Esophagus muscularis mucosa (tissue), 4 donors: Measurements from ENCODE around the gene NEUROD1. TPM values are rescaled to one million over a fixed set of nuclear protein-coding genes. Genes with fewer than 3 reads are reported as not detected.

Experiments used
- DNase-seq: peaks from one replicate; pipeline ENCODE4 v3.0.0-alpha.2; 2017; ENCODE audit errors: extremely low spot score
- H3K27ac ChIP-seq, 4 donors: fragments of 200-600 bp; sonication (generic); replicated peaks in 1 of 4; 1 replicate in 3 of 4; 2 replicates in 1 of 4; pipeline ENCODE4 v1.5.1; 2016 to 2019; ENCODE audit warnings: mild to moderate bottlenecking in 1 of 4
- H3K27me3 ChIP-seq, 4 donors: fragments of 200-600 bp; sonication (generic); one replicate each; pipeline versions ENCODE4 v1.5.1 to v1.6.0; 2016 to 2019
- H3K36me3 ChIP-seq, 4 donors: fragments of 200-600 bp; sonication (generic); one replicate each; pipeline ENCODE4 v1.5.1; 2016 to 2019
- H3K4me1 ChIP-seq, 4 donors: fragments of 200-600 bp; sonication (generic); one replicate each; pipeline ENCODE4 v1.5.1; 2016 to 2019
- H3K4me3 ChIP-seq, 4 donors: fragments of 200-600 bp; sonication (generic); 1 replicate in 2 of 4; 2 replicates in 2 of 4; pipeline ENCODE4 v1.5.1; 2016 to 2019; ENCODE audit warnings: mild to moderate bottlenecking in 4 of 4, moderate library complexity in 1 of 4
- H3K9me3 ChIP-seq, 4 donors: fragments of 200-600 bp; sonication (generic); 1 replicate in 3 of 4; 2 replicates in 1 of 4; pipeline ENCODE4 v1.5.1; 2016 to 2019
- EP300 ChIP-seq: sonication (generic); formaldehyde crosslinking; IDR thresholded peaks from one replicate; pipeline ENCODE4 v1.6.1; 2017; ENCODE audit warnings: antibody characterized with exemption
- POLR2A ChIP-seq: fragments of 450-650 bp; IDR thresholded peaks from one replicate; pipeline ENCODE4 v1.6.1; 2017; ENCODE audit warnings: antibody characterized with exemption, moderate library complexity, mild to moderate bottlenecking, low read depth
- POLR2AphosphoS5 ChIP-seq, 2 donors: sonication (generic); formaldehyde crosslinking; IDR thresholded peaks; one replicate each; pipeline ENCODE4 v1.6.1; 2017; ENCODE audit warnings: antibody characterized with exemption in 2 of 2
- WGBS: methylation state at CpG from one replicate; pipeline ENCODE4 v1.1.5; 2018; 5-methylcytosine and 5-hydroxymethylcytosine counted together
- intact Hi-C: fragments of 100-400 bp; cut with DNase I; formaldehyde crosslinking; loops from one replicate; pipeline ENCODE4 v1.15.1; 2023
- total RNA-seq, 4 donors: library from RNA; depleted of rRNA; stranded (reverse); fragments of >200 nt; gene quantifications; one replicate each; pipeline versions ENCODE4 v1.1.0 to v1.2.1, GENCODE V29; 2016
- TF ChIP-seq, protein P1 (sequence below), 3 experiments: fragments of 200-600 bp in 2 of 3; fragments of 450-650 bp in 1 of 3; sonication (generic) in 2 of 3; IDR thresholded peaks; one replicate each; pipeline ENCODE4 v1.5.1; 2017 to 2019; ENCODE audit warnings: antibody characterized with exemption in 3 of 3, mild to moderate bottlenecking in 2 of 3, moderate library complexity in 1 of 3

Gene NEUROD1
- total RNA-seq, 4 donors from 2014 or later = not detected

- DNase-seq = no peak
- TF ChIP-seq, protein P1, sequence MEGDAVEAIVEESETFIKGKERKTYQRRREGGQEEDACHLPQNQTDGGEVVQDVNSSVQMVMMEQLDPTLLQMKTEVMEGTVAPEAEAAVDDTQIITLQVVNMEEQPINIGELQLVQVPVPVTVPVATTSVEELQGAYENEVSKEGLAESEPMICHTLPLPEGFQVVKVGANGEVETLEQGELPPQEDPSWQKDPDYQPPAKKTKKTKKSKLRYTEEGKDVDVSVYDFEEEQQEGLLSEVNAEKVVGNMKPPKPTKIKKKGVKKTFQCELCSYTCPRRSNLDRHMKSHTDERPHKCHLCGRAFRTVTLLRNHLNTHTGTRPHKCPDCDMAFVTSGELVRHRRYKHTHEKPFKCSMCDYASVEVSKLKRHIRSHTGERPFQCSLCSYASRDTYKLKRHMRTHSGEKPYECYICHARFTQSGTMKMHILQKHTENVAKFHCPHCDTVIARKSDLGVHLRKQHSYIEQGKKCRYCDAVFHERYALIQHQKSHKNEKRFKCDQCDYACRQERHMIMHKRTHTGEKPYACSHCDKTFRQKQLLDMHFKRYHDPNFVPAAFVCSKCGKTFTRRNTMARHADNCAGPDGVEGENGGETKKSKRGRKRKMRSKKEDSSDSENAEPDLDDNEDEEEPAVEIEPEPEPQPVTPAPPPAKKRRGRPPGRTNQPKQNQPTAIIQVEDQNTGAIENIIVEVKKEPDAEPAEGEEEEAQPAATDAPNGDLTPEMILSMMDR (IDR thresholded peaks at IDR 0.05) = no peak
- TF ChIP-seq EP300 = no peak
- no peaks in the 10 kb centered on the region for H3K9me3 ChIP-seq
- no peaks in the 10 kb centered on the region for H3K4me1 ChIP-seq
- H3K36me3 ChIP-seq = no peaks in the 10 kb centered on the region
- intact Hi-C loops = no loop called here
- no peak overlapping the region for H3K4me3 ChIP-seq
- no peak overlapping the region for H3K27ac ChIP-seq
- H3K27me3 ChIP-seq = peaks cover 0 to 19% (median 3%) of the 10 kb centered on the region in 4 donors
These were observed 7.9 kb downstream of the NEUROD1 start for GRCh38 chr2:181672255-181673008.

GRCh38 chr2:181670632-181671031 lies 9.7 kb downstream of the NEUROD1 start:
- no peak for DNase-seq
- WGBS = 86% methylated on average over 1 of the region's 1 CpG
- intact Hi-C loops = no loop called here

DNA sequence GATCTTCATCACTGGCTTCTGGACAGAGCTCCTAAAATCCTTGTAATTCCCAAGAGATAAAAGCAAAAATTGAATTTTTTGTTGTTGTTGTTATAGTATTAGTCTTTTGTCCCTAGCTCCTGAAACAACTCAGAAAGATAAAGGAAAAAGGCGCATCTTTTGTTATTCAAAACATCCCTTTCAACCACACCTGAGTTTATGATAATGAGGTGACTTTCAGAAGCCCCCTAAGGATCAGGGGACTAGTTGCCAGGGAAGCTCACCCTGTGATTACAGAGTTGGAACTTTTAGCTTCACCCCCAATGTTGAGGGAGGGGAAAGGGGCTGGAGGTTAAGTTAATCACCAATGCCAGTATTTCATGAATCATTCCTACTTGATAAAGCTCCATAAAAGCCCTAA lies 13.1 kb downstream of the NEUROD1 start:
- H3K9me3 ChIP-seq = peaks cover 0 to 13% (median 4%) of the 10 kb centered on the region in 4 donors
- H3K4me1 ChIP-seq = no peaks in the 10 kb centered on the region
- intact Hi-C loops = no loop called here
- no peak overlapping the region for H3K27ac ChIP-seq
- DNase-seq = no peak
- no peaks in the 10 kb centered on the region for H3K36me3 ChIP-seq
- peaks cover 0 to 6% (median 2%) of the 10 kb centered on the region in 4 donors for H3K27me3 ChIP-seq
- no peak overlapping the region for H3K4me3 ChIP-seq
- TF ChIP-seq EP300 (no peak), POLR2AphosphoS5 (IDR thresholded peaks at IDR 0.05) (no peak), POLR2A (no peak)
- TF ChIP-seq, protein P1 (IDR thresholded peaks at IDR 0.05) = no peak
- WGBS = 69% methylated on average over 1 of the region's 1 CpG

More at GRCh38 chr2:181670632-181671031, 9.7 kb downstream of the NEUROD1 start:
- H3K9me3 ChIP-seq = peaks cover 0 to 8% (median 4%) of the 10 kb centered on the region in 4 donors
- no peaks in the 10 kb centered on the region for H3K4me1 ChIP-seq
- TF ChIP-seq POLR2AphosphoS5 (IDR thresholded peaks at IDR 0.05) (no peak), POLR2A (no peak), EP300 (no peak)
- TF ChIP-seq, protein P1 (IDR thresholded peaks at IDR 0.05) = no peak
- no peak overlapping the region for H3K27ac ChIP-seq
- no peaks in the 10 kb centered on the region for H3K36me3 ChIP-seq
- H3K4me3 ChIP-seq = no peak overlapping the region
- peaks cover 0 to 14% (median 3%) of the 10 kb centered on the region in 4 donors for H3K27me3 ChIP-seq

DNA sequence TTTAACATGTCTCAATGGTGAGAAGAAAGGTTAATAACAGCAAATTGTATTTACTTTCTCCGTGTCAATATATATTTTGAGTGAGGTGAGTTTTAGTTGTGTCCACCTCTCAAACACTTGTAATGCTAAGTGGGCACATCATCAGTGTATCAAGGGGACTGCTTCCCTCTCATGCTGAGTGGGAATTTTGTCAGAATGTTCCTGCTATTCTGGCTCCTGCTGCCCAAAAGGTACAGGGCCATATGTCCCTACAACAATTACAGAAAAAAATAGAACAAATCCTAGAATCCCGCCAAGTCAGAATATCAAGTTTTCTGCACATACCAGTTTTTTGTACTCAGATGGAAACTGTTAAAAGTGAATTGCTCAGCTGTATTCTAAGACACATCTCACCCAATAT lies 18.0 kb downstream of the NEUROD1 start:
- 93% methylated on average over 2 of the region's 2 CpGs for WGBS
- Histone ChIP-seq H3K4me1 (peaks cover 1 to 3% (median 2%) of the 10 kb centered on the region in 4 donors), H3K36me3 (no peaks in the 10 kb centered on the region), H3K4me3 (no peak overlapping the region), H3K27ac (no peak overlapping the region), H3K27me3 (peaks cover 0 to 27% (median 0%) of the 10 kb centered on the region in 4 donors), H3K9me3 (peaks cover 0 to 13% (median 4%) of the 10 kb centered on the region in 4 donors)
- DNase-seq = no peak
- intact Hi-C loops = no loop called here
- TF ChIP-seq, protein P1 (IDR thresholded peaks at IDR 0.05) = no peak
- TF ChIP-seq POLR2AphosphoS5 (IDR thresholded peaks at IDR 0.05) = no peak

DNA sequence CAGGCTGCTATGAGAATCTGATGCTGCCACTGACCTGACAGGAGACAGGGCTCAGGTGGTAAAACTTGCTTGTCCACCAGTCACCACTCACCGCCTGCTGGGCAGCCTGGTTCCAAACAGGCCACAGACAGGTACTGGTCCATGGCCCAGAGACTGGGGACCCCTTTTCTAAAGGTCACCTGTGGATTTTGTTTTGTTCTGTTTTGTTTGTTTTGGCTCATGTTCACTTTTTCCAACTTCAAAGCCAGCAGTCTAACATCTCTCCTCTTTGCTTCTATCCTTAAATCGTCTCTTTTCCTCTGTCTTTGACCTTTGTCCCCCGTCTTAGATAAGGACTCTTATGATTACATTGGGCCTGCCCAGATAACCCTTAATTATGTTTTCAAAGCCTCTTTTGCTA lies 20.1 kb downstream of the NEUROD1 start:
- TF ChIP-seq EP300 (no peak), POLR2A (no peak), POLR2AphosphoS5 (IDR thresholded peaks at IDR 0.05) (no peak)
- TF ChIP-seq, protein P1 (IDR thresholded peaks at IDR 0.05) = no peak
- Histone ChIP-seq H3K4me1 (peaks cover 6 to 15% (median 14%) of the 10 kb centered on the region in 4 donors), H3K36me3 (no peaks in the 10 kb centered on the region), H3K27ac (no peak overlapping the region), H3K27me3 (peaks cover 0 to 39% (median 0%) of the 10 kb centered on the region in 4 donors), H3K9me3 (no peaks in the 10 kb centered on the region), H3K4me3 (no peak overlapping the region)
- no peak for DNase-seq
- intact Hi-C loops = no loop called here
- WGBS = 69% methylated on average over 3 of the region's 3 CpGs
